SJCRH30 (cell line): ENCODE measurements around the gene EPHA2. TPM values are rescaled to one million over a fixed set of nuclear protein-coding genes. Genes with fewer than 3 reads are reported as not detected.
"Not testable (repeated sequence)": the region's sequence is repeated elsewhere in the genome, so short reads cannot be mapped to it uniquely, and the experiment has no call there.

ENCODE experiments used
- DNase-seq, 2 experiments: peaks; one replicate each; pipeline ENCODE4 v3.0.0-alpha.2; 2015 to 2020
- H3K27ac ChIP-seq: fragments of 250-450 bp; sonication (Bioruptor Pico); 2 replicates; pipeline ENCODE4 v1.5.1; 2020; ENCODE audit warnings: mild to moderate bottlenecking, moderate library complexity
- H3K27me3 ChIP-seq: fragments of 250-450 bp; sonication (Bioruptor Pico); 2 replicates; pipeline ENCODE4 v1.5.1; 2020; ENCODE audit warnings: mild to moderate bottlenecking, moderate library complexity
- H3K36me3 ChIP-seq: fragments of 250-450 bp; sonication (Bioruptor Pico); 2 replicates; pipeline ENCODE4 v1.5.1; 2020; ENCODE audit warnings: mild to moderate bottlenecking, moderate library complexity
- H3K4me1 ChIP-seq: fragments of 250-450 bp; sonication (Bioruptor Pico); 2 replicates; pipeline ENCODE4 v1.5.1; 2020; ENCODE audit warnings: mild to moderate bottlenecking, moderate library complexity
- H3K4me3 ChIP-seq: fragments of 250-450 bp; sonication (Bioruptor Pico); 2 replicates; pipeline ENCODE4 v1.5.1; 2020; ENCODE audit warnings: mild to moderate bottlenecking, moderate library complexity
- H3K9me3 ChIP-seq: fragments of 250-450 bp; sonication (Bioruptor Pico); replicated peaks from 2 replicates; pipeline ENCODE4 v1.5.1; 2020; ENCODE audit warnings: mild to moderate bottlenecking, moderate library complexity
- total RNA-seq: library from RNA; depleted of rRNA; stranded (reverse); fragments of >200 nt; shearing (Covaris generic); gene quantifications from 2 replicates; pipeline ENCODE4 v1.2.3, GENCODE V29; 2014

EPHA2 gene
- total RNA-seq, 1 experiment from 2014 or later, result 55.0 TPM

DNA sequence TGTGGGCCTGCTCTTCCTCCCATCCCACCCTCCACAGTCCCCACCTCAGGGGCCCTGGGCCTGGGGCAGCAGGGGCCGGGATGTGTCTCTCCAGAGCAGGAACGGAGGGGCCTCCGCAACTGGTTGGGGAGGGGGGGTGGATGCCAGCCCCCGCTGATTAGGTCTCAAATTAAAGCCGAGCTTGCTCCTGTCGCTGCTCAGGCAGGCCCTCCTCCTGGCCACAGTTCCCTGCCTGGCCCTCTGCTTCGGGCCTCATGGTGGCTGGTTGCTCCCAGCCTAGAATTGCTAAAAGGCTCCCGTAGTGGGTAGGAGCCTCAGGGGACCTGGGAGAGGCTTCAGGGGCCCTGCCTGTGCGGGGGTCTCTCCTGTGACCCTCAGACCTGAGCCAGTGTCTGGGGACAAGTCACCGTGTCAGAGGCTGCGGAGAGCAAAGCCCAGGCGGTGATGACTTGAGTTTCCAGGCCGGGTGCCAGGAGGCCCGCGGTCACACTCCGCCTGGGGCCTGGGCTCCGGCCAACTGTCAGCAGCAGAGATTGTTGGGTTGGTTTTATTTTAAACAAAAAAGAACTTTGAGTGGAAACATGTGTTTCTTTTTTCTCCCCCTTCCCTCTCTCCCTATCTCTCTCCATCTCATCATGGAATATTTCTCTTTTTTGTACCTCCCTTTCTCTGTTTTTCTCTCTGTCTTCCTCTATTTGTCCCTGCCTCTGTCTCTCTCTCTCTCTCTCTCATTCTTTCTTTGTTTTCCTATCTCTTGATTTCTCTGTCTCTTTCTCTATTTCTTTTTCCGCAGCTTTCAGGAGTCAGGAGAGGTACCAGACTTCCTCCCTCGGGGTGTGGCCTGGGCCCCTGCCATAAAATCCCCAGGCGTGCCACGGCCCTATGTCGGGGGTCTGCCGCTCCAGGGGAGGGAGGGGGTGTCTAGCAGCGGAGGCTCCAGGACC is 20.0 kb upstream of the EPHA2 start:
- DNase-seq, result peak; percentile 83 to 88
- H3K4me3 ChIP-seq, result peak overlapping the region; percentile 22
- H3K4me1 ChIP-seq, result peaks cover 43% of the 10 kb centered on the region
- H3K36me3 ChIP-seq, result no peaks in the 10 kb centered on the region
- H3K27me3 ChIP-seq, result no peaks in the 10 kb centered on the region
- H3K9me3 ChIP-seq, result no peaks in the 10 kb centered on the region
- H3K27ac ChIP-seq, result peak overlapping the region; percentile 71

DNA sequence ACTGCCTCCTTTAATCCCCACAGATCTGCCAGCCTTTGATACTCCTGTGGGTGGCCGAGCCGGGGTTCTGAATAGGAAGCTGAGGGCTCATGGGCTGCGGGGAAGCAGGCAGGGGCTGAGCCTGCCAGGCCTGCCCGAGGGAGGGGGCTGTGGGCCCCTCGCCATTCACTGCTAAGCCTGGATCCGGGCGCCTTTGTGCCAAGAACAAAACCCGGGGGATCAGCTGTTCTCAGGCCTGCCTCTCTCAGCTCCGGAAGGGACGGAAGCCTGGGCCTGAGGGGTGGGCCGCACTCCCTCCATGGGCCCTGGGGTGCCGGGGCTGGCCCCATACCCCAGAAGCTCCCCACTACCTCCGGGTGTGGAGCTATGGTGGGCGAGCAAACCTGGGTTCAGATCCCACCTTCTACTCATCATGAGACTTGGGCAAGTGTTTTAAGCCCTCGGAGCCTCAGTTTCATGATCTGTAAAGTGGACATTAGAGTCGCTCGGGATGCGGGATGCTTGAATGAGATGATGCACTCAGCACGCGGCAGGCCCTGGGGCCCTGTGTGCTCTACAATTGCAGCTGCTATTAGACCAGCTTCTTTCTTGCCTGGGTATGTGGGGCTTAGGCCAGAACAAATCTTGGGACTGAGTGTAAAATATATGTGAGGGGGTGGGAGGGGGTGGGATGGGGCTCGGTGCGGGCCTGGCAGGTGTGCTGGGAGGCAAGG is 19.2 kb upstream of the EPHA2 start:
- peak; percentile 70 to 71 for DNase-seq
- no peaks in the 10 kb centered on the region for H3K27me3 ChIP-seq
- H3K4me3 ChIP-seq, result no peak overlapping the region
- peak overlapping the region; percentile 71 for H3K27ac ChIP-seq
- no peaks in the 10 kb centered on the region for H3K9me3 ChIP-seq
- H3K4me1 ChIP-seq, result peaks cover 43% of the 10 kb centered on the region
- no peaks in the 10 kb centered on the region for H3K36me3 ChIP-seq

DNA sequence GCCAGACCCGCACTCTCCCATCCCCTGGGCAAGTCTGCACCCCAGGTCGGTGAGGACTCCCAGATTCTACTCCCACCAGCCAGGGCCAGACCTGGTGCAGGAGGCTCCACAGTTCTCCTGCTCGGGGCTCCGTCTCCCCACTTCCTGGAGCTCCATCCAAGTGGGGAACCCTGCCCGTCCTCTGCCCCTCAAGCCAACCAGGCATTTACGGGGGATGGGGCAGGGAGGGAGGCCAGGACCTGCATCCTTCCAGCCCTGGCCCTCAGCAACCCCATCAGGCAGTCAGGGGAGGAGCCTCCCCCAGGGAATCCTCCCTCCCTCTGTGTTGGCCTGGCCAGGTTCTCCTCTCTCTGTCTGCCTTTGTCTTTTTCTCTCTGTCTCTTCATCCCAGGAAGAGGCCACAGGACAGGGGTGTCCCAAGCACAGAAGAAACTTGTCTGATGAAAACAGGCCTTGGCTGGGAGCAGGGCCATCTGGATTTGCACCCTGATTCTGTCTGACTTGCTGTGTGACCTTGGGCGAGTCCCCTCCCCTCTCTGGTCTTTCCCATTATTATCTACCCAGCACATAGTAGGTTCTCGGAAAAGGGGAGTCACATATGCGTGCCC is 18.5 kb upstream of the EPHA2 start:
- DNase-seq, result no peak
- no peaks in the 10 kb centered on the region for H3K9me3 ChIP-seq
- H3K27me3 ChIP-seq, result no peaks in the 10 kb centered on the region
- H3K27ac ChIP-seq, result no peak overlapping the region
- peaks cover 43% of the 10 kb centered on the region for H3K4me1 ChIP-seq
- no peak overlapping the region for H3K4me3 ChIP-seq
- H3K36me3 ChIP-seq, result no peaks in the 10 kb centered on the region

DNA sequence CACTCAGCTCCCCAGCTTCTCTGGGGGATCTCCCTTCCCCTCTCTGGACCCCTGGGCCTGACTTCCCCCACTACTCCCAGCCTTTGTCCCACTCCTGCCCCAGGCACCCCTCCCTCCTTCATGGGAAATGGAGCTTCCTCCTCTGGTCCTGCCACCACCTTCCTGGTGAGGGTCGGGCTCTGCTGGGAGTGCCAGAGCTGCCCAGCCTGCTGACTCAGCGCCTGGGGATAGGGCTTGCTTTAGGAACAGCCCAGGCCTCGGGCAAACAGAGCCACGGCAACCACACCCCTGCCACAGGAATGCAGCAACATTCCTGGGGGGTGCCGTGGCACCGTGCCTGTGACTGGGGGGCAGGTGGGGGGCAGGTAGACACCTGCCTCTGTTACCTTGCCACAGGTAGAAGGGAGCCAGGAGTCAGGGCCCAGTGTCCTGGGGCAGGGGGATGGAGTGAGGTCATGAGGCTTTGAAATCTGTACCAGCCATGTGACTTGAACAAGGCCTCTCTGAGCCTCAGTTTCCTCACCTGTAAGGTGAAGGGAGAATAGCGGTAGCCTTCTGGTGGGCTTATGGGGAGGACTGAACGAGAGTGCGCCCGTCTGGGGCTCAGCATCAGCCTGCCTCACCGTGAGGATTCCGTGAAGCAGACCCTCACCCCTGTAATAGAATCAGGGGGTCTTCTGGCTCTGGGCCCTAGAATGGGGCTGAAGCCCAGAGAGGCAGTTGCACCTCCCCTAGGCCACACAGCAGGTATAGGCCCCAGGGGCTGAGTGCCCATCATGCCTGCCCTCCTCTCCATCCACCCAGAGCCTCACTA is 17.8 kb upstream of the EPHA2 start:
- H3K36me3 ChIP-seq, result no peaks in the 10 kb centered on the region
- DNase-seq, result peak; percentile 61 to 79

DNA sequence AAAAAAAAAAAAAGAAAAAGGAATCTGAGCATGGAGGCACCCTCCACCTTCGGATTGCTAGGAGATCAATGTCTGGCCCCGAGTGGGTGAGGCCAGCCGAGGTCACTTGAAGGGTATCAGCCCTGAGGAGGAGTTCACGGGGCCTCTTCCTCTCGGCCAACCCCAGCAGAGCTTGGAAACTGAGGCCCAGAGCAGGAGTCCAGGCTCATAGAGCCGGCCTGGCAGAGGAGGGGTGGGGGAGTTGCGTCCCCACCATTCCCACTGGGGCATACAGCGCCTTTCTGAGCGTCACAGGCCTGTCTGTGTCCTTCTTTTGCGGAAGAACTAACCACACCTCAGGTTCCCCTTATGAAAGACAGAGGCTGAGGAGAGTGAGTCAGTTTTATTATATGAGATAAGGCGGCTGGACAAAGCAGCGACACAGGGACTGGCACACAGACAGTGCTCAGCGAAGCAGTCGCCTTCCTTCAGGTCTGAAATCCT is 17.1 kb upstream of the EPHA2 start:
- no peak for DNase-seq
- H3K27ac ChIP-seq, result no peak overlapping the region
- H3K4me1 ChIP-seq, result peaks cover 37% of the 10 kb centered on the region

More for the DNA sequence above, 17.8 kb upstream of the EPHA2 start:
- Histone ChIP-seq H3K4me1 (peaks cover 40% of the 10 kb centered on the region), H3K27me3 (no peaks in the 10 kb centered on the region), H3K27ac (no peak overlapping the region), H3K4me3 (no peak overlapping the region), H3K9me3 (no peaks in the 10 kb centered on the region)

DNA sequence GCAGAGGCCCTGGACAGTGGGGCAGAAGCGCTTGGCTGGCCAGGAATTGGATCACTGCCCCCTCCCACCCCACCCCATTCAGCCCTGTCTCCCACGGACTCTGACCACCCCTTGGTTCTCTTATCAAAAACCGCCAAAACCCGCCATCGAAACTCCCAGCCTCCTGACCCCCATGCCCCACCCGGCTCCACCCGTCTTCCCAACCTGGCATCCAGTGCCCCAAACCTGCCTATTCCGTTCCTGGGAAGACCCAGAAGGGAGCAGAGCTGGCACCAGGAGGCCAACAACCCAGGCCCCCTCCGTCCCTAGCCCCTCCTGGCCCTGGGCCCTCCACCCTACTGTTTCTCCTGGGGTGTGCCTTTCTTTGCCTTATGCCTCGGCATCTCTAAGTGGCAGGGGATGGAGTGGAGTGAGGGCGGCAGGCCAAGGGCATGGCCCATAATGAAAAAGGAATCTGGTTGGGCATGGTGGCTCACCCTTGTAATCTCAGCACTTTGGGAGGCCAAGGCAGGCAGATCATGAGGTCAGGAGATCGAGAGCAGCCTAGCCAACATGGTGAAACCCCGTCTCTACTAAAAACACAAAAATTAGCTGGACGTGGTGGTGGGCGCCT is 16.5 kb upstream of the EPHA2 start:
- no peak for DNase-seq
- H3K27ac ChIP-seq, result no peak overlapping the region
- peaks cover 37% of the 10 kb centered on the region for H3K4me1 ChIP-seq
- H3K27me3 ChIP-seq, result no peaks in the 10 kb centered on the region
- no peak overlapping the region for H3K4me3 ChIP-seq
- no peaks in the 10 kb centered on the region for H3K9me3 ChIP-seq
- H3K36me3 ChIP-seq, result no peaks in the 10 kb centered on the region

More for the DNA sequence above, 17.1 kb upstream of the EPHA2 start:
- Histone ChIP-seq H3K9me3 (no peaks in the 10 kb centered on the region), H3K4me3 (no peak overlapping the region), H3K36me3 (no peaks in the 10 kb centered on the region), H3K27me3 (no peaks in the 10 kb centered on the region)

DNA sequence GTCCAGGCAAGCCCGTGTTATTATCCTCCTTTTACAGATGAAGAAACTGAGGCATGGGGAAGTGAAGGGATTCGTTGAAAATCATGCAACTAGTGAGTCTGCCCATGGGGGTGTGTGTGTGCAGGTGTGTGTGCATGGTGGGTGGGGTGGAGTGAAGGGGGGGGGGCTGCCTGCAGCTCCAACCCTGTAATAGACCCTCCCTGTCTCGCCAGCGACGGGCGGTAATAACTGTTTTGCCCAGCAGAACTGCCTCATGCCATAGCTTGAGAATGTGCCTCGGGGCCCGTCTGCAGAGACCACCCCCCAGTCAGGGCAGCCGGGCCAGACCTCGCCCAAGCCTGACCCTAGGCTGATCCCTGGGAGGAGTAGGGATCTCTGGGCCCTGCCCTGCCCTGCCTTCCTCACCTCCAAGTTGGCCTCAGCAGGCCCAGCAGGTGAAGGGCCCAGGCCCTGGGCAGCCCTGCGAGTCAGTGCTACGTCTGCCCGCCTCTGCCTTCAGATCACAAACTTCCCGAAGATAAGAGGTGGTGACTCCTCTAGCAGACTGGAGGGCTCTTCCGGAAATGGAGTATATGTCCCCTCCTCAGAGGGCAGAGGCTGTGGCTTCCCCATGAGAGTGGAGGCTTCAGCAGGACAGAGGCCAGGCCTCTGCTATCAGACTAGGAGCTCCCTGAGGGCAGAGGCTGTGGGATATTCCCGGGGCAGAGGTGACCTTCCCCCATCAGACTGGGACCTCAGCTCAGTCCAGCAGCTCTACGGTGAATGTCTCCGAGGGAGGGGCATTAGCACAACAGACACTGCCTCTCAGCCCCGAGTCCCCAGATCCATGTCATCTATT is 15.7 kb upstream of the EPHA2 start:
- DNase-seq, result no peak
- no peaks in the 10 kb centered on the region for H3K36me3 ChIP-seq
- no peaks in the 10 kb centered on the region for H3K27me3 ChIP-seq
- no peak overlapping the region for H3K27ac ChIP-seq
- H3K4me3 ChIP-seq, result no peak overlapping the region
- H3K9me3 ChIP-seq, result no peaks in the 10 kb centered on the region
- peaks cover 33% of the 10 kb centered on the region for H3K4me1 ChIP-seq

DNA sequence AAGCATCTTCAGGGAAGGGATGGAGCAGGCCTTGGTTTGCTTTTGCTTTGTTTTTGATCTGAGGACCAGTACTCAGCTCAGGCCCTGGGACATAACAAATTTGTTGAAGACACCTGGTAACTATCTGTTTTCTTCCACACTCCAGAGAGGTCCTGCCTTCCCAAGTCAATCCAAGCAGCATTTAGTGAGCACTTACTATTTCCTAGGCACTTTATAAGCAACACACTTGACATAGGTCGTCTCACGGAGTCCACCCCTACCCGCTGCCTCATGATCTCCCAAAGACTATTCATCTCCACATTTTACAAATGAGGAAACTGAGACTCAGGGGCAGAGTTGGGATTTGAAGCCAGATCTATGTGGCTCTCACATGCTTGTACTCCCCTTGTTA is 14.4 kb upstream of the EPHA2 start:
- no peaks in the 10 kb centered on the region for H3K36me3 ChIP-seq
- no peaks in the 10 kb centered on the region for H3K27me3 ChIP-seq
- H3K4me3 ChIP-seq, result no peak overlapping the region
- H3K27ac ChIP-seq, result no peak overlapping the region
- peaks cover 29% of the 10 kb centered on the region for H3K4me1 ChIP-seq
- DNase-seq, result no peak
- no peaks in the 10 kb centered on the region for H3K9me3 ChIP-seq

DNA sequence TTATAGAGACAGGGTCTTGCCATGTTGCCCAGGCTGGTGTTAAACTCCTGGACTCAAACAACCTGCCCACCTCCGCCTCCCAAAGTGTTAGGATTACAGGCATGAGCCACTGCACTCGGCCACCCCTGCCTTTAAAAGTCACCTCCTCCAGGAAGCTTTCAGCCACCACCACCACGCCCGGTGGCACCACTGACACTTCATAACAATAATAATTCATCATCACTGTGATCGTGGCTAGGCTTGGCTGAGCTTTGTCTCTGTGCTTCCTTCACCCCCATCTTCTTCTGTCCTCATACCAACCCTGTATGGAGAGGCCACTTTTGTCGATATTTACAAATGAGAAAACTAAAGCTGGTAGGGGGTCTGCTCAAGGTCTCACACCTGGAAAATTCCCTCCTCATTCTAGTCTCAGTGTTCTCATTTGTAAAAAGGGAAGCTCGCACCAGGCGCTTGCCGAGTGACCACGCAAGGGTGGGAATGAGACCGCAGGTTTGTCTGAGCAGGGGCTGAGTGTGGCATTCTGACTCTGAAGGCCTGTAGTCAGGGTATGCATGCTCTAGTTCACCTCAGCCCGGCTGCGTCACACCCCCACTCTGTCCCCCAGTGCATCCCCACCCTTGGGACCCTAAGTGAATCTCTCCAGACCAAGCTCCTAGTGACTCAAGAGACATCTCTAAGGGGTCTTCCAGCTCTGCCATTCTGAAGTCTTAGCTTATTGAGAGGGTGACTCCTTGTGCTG is 12.9 kb upstream of the EPHA2 start:
- Histone ChIP-seq H3K4me1 (peaks cover 26% of the 10 kb centered on the region), H3K27ac (no peak overlapping the region), H3K9me3 (no peaks in the 10 kb centered on the region), H3K36me3 (no peaks in the 10 kb centered on the region), H3K4me3 (no peak overlapping the region), H3K27me3 (no peaks in the 10 kb centered on the region)
- DNase-seq, result no peak

DNA sequence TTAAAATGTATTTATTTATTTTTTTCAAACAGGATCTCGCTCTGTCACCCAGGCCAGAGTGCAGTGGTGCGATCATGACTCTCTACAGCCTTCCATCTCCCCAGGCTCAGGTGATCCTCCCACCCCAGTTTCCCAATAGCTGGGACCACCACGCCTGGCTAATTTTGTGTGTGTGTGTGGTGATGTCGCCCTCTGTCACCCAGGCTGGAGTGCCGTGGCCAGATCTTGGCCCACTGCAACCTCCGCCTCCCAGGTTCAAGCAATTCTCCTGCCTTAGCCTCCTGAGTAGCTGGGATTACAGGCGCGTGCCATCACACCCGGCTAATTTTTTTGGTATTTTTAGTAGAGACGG is 12.3 kb upstream of the EPHA2 start:
- not testable (repeated sequence) for H3K36me3 ChIP-seq, H3K9me3 ChIP-seq, H3K4me3 ChIP-seq, H3K27me3 ChIP-seq, DNase-seq, H3K27ac ChIP-seq
- peaks cover 25% of the 10 kb centered on the region for H3K4me1 ChIP-seq

DNA sequence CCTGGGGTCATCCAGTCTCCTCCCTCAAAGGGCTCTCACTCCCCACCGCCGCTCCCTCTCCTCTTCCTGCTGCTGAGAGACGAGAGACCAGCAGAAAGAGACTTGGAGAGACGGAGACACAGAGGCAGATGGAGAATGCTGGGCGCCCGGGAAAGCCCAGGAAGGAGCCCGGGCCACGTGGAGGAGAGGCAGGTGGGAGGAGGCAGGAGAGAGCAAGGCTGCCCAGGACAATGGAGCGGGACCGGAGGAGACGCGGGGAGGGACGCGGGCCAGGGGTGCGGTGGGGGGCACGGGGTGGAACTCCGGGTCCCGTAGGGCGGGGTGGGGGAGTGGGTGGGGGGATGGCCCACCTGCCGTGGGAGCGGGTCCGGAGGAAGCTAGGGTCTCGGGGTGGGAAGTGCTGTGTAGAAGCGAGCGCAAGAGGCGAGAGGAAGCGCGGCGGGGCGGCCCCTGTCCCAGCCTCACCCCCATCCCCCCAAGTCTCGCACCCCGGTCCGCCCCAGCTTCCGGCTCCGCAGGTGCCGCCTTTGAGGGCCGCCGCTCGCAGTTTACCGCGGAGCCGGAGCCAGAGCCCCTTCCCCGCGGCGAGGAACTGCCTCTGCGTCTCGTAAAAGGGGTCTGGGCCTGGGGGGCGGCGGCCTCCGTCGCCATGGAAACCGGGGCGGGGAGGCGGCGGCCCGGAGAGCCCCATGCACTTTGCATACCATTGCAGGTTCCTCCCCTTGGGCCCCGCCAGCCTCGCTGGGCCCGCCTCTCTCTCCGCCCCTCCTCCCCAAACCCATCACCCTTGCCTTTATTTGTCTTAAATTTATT is 11.7 kb upstream of the EPHA2 start:
- Histone ChIP-seq H3K27me3 (no peaks in the 10 kb centered on the region), H3K4me3 (no peak overlapping the region), H3K36me3 (no peaks in the 10 kb centered on the region), H3K9me3 (no peaks in the 10 kb centered on the region), H3K4me1 (peaks cover 23% of the 10 kb centered on the region), H3K27ac (no peak overlapping the region)
- no peak for DNase-seq

DNA sequence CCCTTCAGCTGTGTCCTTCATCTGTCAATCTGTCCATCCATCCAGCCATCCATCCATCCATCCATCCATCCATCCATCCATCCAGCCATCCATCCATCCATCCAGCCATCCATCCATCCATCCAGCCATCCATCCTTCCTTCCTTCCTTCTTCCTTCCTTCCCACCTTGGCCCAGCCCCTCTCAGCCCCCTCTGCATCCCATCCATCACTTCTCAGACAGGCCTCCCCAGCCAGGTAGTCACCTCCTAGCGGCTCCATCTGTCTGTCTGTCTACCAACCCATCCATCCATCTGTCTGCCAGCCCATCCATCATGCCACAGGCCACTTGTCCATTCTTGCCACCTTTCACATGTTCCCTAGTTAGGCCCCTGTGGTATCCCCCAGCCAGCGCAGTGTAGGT is 10.2 kb upstream of the EPHA2 start:
- Histone ChIP-seq H3K9me3 (no peaks in the 10 kb centered on the region), H3K4me3 (no peak overlapping the region), H3K4me1 (peaks cover 36% of the 10 kb centered on the region), H3K27ac (no peak overlapping the region), H3K27me3 (no peaks in the 10 kb centered on the region), H3K36me3 (no peaks in the 10 kb centered on the region)
- DNase-seq, result no peak
